ENCODE data around the gene TP53I13. TPM values are rescaled to one million over a fixed set of nuclear protein-coding genes. Genes with fewer than 3 reads are reported as not detected.

Gene TP53I13
- total RNA-seq, 2 experiments from 2014 or later, result 37.7 to 41.5 TPM

- Mint-ChIP-seq H3K27ac (no peak overlapping the region), H3K4me3 (no peak overlapping the region), H3K4me1 (peaks cover 16% of the 10 kb centered on the region), H3K9me3 (ENCODE audit: low read depth) (no peaks in the 10 kb centered on the region), H3K27me3 (no peaks in the 10 kb centered on the region), H3K36me3 (ENCODE audit: low read depth) (no peaks in the 10 kb centered on the region)
- POLR2A ChIA-PET, result interaction anchor here (0.9 kb wide), 1 partner anchor 18 kb away, joined by 4 read pairs; no protein-coding TSS in a partner anchor
- CTCF ChIA-PET, result interaction anchor here (0.6 to 1.0 kb wide), 3 partner anchors 20 to 234 kb away, joined by 3 to 4 read pairs (median 3); no protein-coding TSS in a partner anchor
- intact Hi-C loops (cut with DNase I, micrococcal nuclease), result no loop called here
- DNase-seq, result no peak
- ATAC-seq, result no peak
Measured at GRCh38 chr17:29596811-29597210, 28.3 kb downstream of the TP53I13 start.

GRCh38 chr17:29597361-29598172 is 29.1 kb downstream of the TP53I13 start:
- Mint-ChIP-seq H3K9me3 (ENCODE audit: low read depth) (no peaks in the 10 kb centered on the region), H3K27me3 (no peaks in the 10 kb centered on the region), H3K4me1 (peaks cover 8% of the 10 kb centered on the region), H3K27ac (no peak overlapping the region), H3K36me3 (ENCODE audit: low read depth) (no peaks in the 10 kb centered on the region), H3K4me3 (no peak overlapping the region)
- no peak for ATAC-seq
- DNase-seq, result no peak
- ChIA-PET CTCF (interaction anchor here (0.6 to 1.0 kb wide), 2 partner anchors 19 to 234 kb away, joined by 3 read pairs; no protein-coding TSS in a partner anchor), POLR2A (no interaction called here)
- intact Hi-C loops (cut with DNase I, micrococcal nuclease), result no loop called here

- no peaks in the 10 kb centered on the region for H3K27me3 Mint-ChIP-seq
- DNase-seq, result no peak
- no peaks in the 10 kb centered on the region for H3K9me3 Mint-ChIP-seq (ENCODE audit: low read depth)
- intact Hi-C loops (cut with DNase I, micrococcal nuclease), result no loop called here
- ChIA-PET POLR2A (no interaction called here), CTCF (no interaction called here)
- no peaks in the 10 kb centered on the region for H3K36me3 Mint-ChIP-seq (ENCODE audit: low read depth)
- peaks cover 3% of the 10 kb centered on the region for H3K4me1 Mint-ChIP-seq
- H3K4me3 Mint-ChIP-seq, result no peak overlapping the region
- H3K27ac Mint-ChIP-seq, result no peak overlapping the region
- ATAC-seq, result no peak
Measured at GRCh38 chr17:29603109-29603674, 34.7 kb downstream of the TP53I13 start.

DNA sequence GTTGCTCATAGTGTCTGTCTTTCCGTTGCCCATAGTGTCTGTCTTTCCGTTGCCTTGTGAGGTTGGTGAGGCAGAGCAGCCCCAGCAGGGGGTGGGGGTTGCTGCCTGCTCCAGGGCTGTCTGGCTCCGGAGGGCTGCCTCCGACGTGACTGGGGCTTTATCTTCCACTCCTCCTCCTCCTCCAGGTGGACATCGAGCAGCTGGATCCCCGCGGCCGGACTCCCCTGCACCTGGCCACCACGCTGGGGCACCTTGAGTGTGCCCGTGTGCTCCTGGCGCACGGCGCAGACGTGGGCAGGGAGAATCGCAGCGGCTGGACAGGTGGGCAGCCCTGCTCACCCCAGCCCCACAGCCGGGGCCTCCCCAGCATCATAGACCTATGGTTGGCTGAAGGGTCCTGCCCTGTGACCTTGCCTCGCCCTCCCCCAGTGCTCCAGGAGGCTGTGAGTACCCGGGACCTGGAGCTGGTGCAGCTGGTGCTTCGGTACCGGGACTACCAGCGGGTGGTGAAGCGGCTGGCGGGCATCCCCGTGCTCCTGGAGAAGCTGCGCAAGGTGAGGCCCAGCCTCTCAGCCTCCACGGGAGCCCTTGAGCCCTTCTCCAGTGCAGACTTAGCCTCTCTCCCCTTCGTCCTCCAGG is 39.2 kb downstream of the TP53I13 start:
- ChIA-PET CTCF (interaction anchor here (0.6 to 2.9 kb wide), 5 partner anchors 10 to 306 kb away, joined by 3 to 13 read pairs (median 5); partner anchors contain the start of gene ANKRD13B), POLR2A (interaction anchor here (0.6 kb wide), 1 partner anchor 208 kb away, joined by 3 read pairs; no protein-coding TSS in a partner anchor)
- Mint-ChIP-seq H3K36me3 (ENCODE audit: low read depth) (no peaks in the 10 kb centered on the region), H3K27me3 (no peaks in the 10 kb centered on the region), H3K9me3 (ENCODE audit: low read depth) (no peaks in the 10 kb centered on the region), H3K4me3 (no peak overlapping the region), H3K4me1 (no peaks in the 10 kb centered on the region), H3K27ac (no peak overlapping the region)
- no peak for ATAC-seq
- no peak for DNase-seq
- intact Hi-C loops (cut with DNase I, micrococcal nuclease), result no loop called here

DNA sequence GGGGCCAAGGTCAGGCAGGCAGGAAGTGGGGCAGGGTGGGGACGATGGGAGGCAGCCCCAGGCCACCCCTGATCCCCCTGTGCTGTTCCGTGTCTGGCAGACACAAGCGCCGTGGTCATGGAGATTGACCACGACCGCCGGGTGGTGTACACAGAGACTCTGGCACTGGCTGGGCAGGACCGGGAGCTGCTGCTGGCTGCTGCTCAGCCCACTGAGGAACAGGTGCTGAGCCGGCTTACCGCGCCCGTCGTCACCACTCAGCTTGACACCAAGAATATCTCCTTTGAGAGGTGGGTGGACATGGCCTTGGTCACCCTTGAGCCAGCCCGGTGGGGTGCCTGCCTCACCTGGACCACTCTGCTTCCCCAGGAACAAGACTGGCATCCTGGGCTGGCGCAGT is 40.5 kb downstream of the TP53I13 start:
- no peak for ATAC-seq
- Mint-ChIP-seq H3K36me3 (ENCODE audit: low read depth) (peaks cover 2% of the 10 kb centered on the region), H3K4me3 (no peak overlapping the region), H3K27ac (no peak overlapping the region), H3K27me3 (no peaks in the 10 kb centered on the region), H3K4me1 (peaks cover 4% of the 10 kb centered on the region), H3K9me3 (ENCODE audit: low read depth) (no peaks in the 10 kb centered on the region)
- ChIA-PET CTCF (interaction anchor here (0.6 to 2.9 kb wide), 5 partner anchors 9 to 482 kb away, joined by 3 to 13 read pairs (median 3); partner anchors contain the start of gene ANKRD13B), POLR2A (no interaction called here)
- no peak for DNase-seq
- intact Hi-C loops (cut with DNase I, micrococcal nuclease), result no loop called here

GRCh38 chr17:29610395-29610794 is 41.9 kb downstream of the TP53I13 start:
- H3K36me3 Mint-ChIP-seq (ENCODE audit: low read depth), result peaks cover 2% of the 10 kb centered on the region
- H3K4me3 Mint-ChIP-seq, result no peak overlapping the region
- H3K9me3 Mint-ChIP-seq (ENCODE audit: low read depth), result no peaks in the 10 kb centered on the region
- H3K4me1 Mint-ChIP-seq, result peaks cover 18% of the 10 kb centered on the region
- no peak for DNase-seq
- no peak overlapping the region for H3K27ac Mint-ChIP-seq
- ChIA-PET CTCF (interaction anchor here (0.9 to 3.8 kb wide), 2 partner anchors 19 to 43 kb away, joined by 4 to 26 read pairs; partner anchors contain the start of genes ANKRD13B and TP53I13), POLR2A (no interaction called here)
- no peaks in the 10 kb centered on the region for H3K27me3 Mint-ChIP-seq
- no peak for ATAC-seq
- intact Hi-C loops (cut with DNase I, micrococcal nuclease), result loop anchor here in 1 of 2 experiments (10.0 kb wide), 1 partner anchor 886 kb away; the partner anchor contains the start of genes NEK8 and TLCD1

- no peaks in the 10 kb centered on the region for H3K9me3 Mint-ChIP-seq (ENCODE audit: low read depth)
- CTCF ChIA-PET, result interaction anchor here (0.6 to 3.8 kb wide), 3 partner anchors 11 to 466 kb away, joined by 3 to 26 read pairs (median 7); partner anchors contain the start of gene ANKRD13B
- POLR2A ChIA-PET, result no interaction called here
- no peak overlapping the region for H3K27ac Mint-ChIP-seq
- H3K36me3 Mint-ChIP-seq (ENCODE audit: low read depth), result peaks cover 2% of the 10 kb centered on the region
- no peak for DNase-seq
- peaks cover 27% of the 10 kb centered on the region for H3K4me1 Mint-ChIP-seq
- no peak for ATAC-seq
- H3K27me3 Mint-ChIP-seq, result peaks cover 2% of the 10 kb centered on the region
- intact Hi-C loops (cut with DNase I, micrococcal nuclease), result loop anchor here in 1 of 2 experiments (10.0 kb wide), 1 partner anchor 887 kb away; the partner anchor contains the start of genes NEK8 and TLCD1
- H3K4me3 Mint-ChIP-seq, result no peak overlapping the region
Measured at GRCh38 chr17:29611351-29612093, 43.0 kb downstream of the TP53I13 start.

DNA sequence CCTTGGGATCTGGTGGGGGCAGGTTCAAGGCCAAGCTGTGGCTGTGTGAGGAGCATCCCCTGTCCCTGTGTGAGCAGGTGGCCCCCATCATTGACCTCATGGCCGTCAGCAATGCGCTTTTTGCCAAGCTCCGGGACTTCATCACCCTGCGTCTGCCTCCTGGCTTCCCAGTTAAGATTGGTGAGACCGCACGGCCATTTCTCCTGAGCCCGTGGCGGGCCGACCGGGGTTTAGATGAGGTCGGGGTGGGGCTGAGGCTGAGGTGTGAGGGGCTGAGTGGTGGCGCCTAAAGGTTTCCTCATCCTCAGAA is 43.5 kb downstream of the TP53I13 start:
- peaks cover 2% of the 10 kb centered on the region for H3K36me3 Mint-ChIP-seq (ENCODE audit: low read depth)
- intact Hi-C loops (cut with DNase I, micrococcal nuclease), result loop anchor here in 1 of 2 experiments (10.0 kb wide), 1 partner anchor 887 kb away; the partner anchor contains the start of genes NEK8 and TLCD1
- peaks cover 32% of the 10 kb centered on the region for H3K4me1 Mint-ChIP-seq
- H3K27me3 Mint-ChIP-seq, result peaks cover 2% of the 10 kb centered on the region
- H3K27ac Mint-ChIP-seq, result no peak overlapping the region
- no peak overlapping the region for H3K4me3 Mint-ChIP-seq
- POLR2A ChIA-PET, result no interaction called here
- ATAC-seq (no peak), DNase-seq (no peak)
- H3K9me3 Mint-ChIP-seq (ENCODE audit: low read depth), result no peaks in the 10 kb centered on the region
- CTCF ChIA-PET, result interaction anchor here (0.6 to 3.8 kb wide), 2 partner anchors 20 to 466 kb away, joined by 3 to 26 read pairs; partner anchors contain the start of gene ANKRD13B

GRCh38 chr17:29612404-29613280 is 44.1 kb downstream of the TP53I13 start:
- intact Hi-C loops (cut with DNase I, micrococcal nuclease), result loop anchor here (1.0 to 10.0 kb wide), 3 partner anchors 32 to 888 kb away; partner anchors contain the start of genes NEK8 (in 1 of the 2), TLCD1 (in 1 of the 2) and TP53I13 (in 1 of the 2)
- Mint-ChIP-seq H3K4me1 (peaks cover 38% of the 10 kb centered on the region), H3K27ac (no peak overlapping the region), H3K36me3 (ENCODE audit: low read depth) (peaks cover 2% of the 10 kb centered on the region), H3K9me3 (ENCODE audit: low read depth) (no peaks in the 10 kb centered on the region), H3K4me3 (no peak overlapping the region), H3K27me3 (peaks cover 2% of the 10 kb centered on the region)
- no peak for ATAC-seq
- no peak for DNase-seq
- ChIA-PET POLR2A (interaction anchor here (0.9 to 1.3 kb wide), 2 partner anchors 20 to 149 kb away, joined by 3 read pairs; no protein-coding TSS in a partner anchor), CTCF (interaction anchor here (0.6 to 3.8 kb wide), 19 partner anchors 12 to 467 kb away, joined by 3 to 26 read pairs (median 4); partner anchors contain the start of gene ANKRD13B)
